GM19193 (cell line): Measurements from ENCODE around the gene GRAMD1A.

Experiments
- POLR2A ChIP-seq: IDR thresholded peaks from 4 replicates; pipeline ENCODE4 v1.6.1; 2011; ENCODE audit not compliant: insufficient read depth, insufficient read length; ENCODE audit errors: extremely low read depth

Gene GRAMD1A

DNA sequence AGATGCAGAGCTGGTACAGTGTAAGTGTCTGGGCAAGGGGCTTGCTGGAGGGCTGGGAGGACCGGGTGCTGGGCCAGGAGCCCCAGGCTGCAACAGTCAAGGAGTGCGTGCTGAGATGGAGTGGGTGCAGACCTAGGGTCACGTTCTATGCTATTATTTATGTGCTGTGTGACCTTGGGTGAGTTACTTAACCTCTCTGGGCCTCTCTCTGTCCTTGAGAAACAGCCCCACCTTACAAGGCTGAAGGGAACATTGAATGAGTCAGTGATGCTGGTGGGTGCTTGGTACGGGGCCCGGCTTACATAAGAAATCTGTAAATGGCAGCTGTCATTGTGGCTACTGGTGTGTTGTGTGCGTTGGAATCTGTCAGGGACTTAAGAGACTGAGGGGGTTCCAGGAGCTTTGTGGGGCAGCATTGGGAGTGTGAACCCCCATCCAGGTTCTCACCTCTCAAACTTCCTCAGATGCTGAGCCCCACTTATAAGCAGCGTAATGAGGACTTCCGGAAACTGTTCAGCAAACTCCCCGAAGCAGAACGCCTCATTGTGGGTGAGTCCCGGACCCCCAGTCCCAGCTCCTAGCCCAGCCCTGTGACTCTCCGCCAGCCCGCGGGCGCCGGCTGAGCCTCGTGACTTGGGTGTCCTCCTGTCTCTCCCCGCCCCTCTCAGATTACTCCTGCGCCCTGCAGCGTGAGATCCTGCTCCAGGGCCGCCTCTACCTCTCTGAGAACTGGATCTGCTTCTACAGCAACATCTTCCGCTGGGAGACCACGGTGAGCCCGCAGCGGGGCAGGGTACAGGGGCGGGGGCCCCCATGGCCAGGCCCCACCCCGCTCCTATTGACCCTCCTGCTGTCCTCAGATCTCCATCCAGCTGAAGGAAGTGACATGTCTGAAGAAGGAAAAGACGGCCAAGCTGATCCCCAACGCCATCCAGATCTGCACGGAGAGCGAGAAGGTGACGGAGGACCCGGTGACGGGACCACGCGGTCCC is 9.6 kb downstream of the GRAMD1A start:
- TF ChIP-seq POLR2A: no peak

DNA sequence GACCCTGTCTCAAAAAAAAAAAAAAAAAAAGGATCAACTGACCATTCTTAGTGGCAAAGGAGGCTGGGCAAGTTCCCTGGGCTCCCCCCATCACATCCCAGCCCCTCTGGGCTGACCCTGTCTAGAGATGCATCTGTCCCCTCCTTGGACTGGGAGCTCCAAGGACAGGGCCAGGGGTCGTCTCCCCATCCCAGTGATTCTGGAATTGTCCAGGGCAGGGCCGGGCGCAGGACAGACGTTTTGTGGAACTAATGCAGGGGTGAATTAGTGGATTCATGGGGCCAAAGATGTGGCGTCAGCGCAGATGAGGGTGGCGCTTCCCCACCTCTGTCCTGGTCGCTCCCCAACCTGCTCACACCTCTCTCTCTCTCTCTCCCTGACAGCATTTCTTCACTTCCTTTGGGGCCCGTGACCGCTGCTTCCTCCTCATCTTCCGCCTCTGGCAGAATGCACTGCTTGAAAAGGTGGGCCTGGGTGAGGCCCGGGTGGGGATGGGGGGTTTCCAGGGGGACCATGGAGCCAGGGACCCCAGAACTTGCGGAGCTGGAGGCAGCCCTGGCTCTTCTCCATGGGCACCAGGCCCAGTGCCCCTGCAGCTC is 11.1 kb downstream of the GRAMD1A start:
- TF ChIP-seq POLR2A: no peak

DNA sequence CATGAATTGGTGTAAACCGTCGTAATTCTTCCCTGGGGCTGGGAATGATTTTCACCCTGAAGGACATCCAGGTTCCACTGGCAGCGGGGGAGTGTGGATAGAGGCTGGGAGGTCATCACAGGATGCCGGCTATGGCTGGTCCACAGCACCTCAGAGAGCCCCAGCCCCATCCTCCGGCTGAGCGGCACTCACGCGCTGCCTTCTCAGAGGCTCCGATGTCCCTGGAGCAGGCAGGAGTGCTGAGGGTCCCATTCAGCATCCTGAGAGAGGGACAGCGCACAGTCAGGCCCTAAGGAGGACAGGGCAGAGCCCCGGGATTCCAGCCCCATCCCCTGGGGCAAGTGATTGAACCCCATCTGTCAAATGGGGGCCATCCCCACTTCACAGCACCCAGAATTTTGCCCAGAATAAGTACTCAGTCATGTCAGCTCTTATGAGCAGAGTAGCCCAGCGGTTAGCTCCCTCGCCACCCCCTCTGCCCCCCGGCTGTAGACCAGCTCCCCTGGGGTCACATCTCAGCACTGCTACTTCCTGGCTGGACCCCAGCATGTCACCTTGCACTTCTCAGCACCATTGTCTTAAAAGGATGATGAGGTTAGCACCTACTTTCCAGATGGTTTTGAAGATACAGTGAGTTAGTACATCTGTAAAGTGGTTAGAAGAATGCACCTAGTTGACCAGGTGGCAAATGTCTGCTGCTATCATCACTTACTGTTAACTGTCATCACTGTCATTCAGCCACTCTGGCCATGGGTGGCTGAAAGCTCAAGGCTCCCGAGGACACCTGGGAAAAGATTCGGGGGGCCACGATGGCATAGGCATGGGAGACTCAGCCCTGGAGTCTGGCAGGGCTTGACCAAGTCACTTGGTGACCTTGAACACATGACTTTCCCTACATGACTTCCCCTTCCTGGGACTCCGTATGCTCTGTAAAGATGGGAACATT is 11.9 kb downstream of the GRAMD1A start:
- TF ChIP-seq POLR2A: no peak

DNA sequence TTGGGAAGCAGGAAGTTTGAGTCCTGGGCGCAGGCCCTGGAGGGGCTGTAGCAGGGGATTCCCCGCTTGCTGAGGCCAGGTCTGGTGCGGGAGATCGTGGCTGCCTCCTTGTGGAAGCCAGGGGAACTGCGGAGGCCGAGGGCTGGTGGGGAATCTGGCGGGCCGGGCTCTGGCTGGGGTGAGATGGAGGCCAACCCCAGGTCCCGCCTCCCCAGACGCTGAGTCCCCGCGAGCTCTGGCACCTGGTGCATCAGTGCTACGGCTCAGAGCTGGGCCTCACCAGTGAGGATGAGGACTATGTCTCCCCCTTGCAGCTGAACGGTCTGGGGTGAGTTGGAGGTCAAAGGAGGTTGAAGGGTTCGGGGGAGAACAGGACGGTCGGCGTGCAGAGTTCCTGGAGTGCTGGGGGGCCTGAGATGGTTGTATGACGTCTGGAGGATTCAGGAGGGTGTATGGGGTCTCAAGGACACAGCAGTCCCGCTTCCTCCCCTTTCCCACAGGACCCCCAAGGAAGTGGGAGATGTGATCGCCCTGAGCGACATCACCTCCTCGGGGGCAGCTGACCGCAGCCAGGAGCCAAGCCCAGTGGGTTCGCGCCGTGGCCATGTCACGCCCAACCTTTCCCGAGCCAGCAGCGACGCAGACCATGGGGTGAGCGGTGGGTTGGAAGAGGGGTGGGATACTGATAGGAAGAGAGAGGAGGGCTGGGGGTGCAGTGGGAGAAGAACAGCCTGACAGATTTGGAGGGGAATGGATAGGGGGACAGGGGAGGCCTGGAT is 13.1 kb downstream of the GRAMD1A start:
- peak; percentile 17 for TF ChIP-seq POLR2A

DNA sequence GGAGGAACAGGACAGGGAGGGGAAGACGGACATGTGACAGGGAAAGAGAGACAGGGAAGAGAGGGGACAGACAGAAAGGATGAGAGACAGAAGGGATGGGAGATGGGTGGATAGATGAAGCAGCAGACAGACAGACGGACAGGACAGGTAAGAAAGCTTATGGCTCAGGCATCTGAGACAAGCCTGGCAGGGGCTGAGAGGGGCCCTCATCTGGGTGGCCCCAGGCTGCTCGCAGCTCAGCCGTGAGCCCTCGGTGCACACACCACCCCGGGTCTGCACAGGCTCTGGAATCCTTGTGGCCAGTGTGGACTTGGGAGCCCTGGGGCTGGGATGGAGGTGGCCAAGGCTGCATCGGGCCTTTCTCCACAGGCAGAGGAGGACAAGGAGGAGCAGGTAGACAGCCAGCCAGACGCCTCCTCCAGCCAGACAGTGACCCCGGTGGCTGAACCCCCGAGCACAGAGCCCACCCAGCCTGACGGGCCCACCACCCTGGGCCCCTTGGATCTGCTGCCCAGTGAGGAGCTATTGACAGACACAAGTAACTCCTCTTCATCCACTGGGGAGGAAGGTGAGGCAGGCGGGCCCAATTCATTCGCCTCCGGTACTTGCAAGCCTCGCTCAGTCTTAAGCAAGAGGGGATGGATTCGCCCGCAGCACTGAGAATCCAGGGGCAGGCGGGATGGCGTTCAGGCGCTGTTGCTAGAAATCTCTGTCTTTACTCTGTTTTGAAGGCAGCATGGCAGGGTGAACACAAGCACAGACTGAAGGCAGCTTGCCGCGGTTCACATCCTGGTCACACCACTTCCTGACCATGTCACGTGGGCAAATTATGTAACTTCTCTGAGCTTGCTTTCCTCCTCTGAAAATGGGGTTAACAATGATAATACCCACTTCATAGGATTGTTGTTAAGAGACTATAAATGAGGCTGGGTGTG is 14.0 kb downstream of the GRAMD1A start:
- TF ChIP-seq POLR2A: no peak

DNA sequence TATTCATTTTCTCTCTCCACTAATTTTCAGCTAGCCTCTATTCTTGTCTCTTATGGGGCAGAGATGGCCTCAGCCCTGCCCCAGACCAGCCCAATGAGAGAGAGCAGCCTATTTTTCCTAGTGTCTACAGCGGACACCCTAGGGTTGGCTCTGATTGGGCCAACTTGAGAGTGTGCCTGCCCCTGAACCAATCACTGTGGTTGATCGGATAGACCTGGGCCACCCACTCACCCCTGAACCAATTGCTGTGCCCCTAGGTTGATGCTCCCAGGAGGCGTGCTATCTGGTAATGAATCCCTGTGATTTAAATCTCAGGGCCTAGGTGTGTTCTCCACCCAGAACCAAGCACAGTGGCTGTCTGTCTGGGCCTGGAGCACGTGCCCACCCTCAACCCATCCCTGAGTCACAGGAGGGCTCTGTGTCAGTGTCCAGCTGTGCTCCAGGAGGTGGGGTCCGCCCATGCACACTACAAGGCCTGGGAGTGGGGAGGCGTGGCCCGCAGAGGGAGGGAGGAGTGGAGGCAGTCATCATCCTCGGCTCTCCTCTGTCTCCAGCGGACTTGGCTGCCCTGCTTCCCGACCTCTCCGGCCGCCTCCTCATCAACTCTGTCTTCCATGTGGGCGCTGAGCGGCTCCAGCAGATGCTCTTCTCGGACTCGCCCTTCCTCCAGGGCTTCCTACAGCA is 15.3 kb downstream of the GRAMD1A start:
- TF ChIP-seq POLR2A: no peak

DNA sequence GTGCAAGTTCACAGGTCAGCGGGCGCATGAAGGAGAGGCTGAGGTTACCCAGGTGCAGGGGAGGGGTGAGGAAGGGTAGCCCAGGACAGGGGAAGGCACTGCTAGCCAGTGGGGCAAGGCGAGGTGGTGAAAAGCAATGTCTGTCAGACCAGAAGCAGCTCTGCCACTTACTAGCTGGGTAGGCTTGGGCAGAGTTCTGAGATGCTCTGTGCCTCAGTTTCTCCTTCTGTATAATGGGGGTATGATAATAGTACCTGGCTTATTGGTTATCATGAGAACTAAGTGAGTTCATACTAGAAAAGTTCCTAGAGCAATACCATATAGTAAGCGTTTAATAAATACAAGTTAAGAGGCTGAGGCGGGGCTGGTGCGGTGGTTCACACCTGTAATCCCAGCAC is 15.8 kb downstream of the GRAMD1A start:
- TF ChIP-seq POLR2A: no peak

DNA sequence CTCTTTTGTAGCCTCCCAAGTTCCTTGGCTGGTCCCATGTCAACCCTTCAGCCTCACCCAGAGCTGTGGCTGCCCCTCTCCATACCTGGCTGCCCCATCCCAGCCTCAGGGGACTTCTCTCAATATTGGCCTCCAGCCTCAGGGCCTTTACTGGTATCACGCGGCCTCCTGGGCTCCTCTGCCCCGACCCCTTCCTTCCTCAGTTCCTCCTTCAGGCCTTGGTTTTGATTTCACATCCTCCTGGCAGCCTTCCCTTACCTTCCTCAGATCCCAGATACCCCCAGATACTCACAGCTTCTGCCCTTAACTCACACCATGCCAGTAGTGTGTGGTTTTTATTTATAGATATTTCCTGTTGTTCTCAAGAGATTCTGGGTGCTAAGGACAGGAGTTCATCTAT is 17.4 kb downstream of the GRAMD1A start:
- TF ChIP-seq POLR2A: no peak

DNA sequence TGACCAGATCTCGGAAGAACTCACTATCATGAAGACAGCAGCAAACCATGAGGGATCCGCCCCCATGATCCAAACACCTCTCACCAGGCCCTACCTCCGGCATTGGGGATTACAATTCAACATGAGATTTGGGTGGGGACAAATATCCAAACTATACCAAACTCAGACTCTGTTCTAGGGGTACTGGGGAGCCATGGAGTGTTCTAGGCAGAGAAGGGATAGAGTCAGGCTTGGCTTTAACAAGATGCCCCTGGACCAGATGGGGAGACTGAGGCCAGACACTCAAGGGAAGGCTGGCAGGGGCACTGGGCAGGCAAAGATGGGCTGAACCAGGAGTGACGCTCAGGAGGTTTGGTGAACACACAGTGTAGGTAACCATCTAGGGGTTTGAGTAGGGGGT is 18.3 kb downstream of the GRAMD1A start:
- TF ChIP-seq POLR2A: no peak

DNA sequence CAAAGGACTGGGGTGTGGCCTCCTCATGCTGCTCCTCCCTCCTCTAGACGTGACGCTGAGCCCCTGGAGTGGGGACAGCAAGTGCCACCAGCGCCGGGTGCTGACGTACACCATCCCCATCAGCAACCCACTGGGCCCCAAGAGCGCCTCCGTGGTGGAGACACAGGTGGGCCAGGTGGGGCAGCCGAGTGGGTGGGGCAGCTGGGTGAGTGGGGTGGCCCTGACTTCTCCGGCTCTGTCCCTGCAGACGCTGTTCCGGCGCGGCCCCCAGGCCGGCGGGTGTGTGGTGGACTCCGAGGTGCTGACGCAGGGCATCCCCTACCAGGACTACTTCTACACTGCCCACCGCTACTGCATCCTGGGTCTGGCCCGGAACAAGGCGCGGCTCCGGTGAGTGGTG is 19.0 kb downstream of the GRAMD1A start:
- TF ChIP-seq POLR2A: no peak

DNA sequence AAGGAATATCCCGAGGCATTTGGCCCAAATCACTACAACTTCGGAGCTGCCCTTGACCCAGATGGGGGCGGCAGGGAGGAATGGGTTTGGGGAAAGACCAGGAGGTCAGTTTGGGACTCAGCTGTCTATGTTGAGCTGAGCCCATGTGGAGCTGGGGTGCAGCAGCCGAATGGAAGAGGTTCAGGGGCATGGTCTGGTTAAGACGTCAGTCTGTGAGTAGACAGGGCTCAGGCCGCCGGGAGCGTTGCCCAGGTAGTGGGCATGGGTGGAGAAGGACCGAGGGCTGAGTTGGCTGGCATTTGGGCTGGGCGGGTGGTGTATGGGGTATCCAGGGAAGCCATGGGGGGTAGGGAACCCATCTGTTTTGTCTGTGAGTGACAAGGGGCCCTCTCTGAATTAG is 20.9 kb downstream of the GRAMD1A start:
- no peak for TF ChIP-seq POLR2A

DNA sequence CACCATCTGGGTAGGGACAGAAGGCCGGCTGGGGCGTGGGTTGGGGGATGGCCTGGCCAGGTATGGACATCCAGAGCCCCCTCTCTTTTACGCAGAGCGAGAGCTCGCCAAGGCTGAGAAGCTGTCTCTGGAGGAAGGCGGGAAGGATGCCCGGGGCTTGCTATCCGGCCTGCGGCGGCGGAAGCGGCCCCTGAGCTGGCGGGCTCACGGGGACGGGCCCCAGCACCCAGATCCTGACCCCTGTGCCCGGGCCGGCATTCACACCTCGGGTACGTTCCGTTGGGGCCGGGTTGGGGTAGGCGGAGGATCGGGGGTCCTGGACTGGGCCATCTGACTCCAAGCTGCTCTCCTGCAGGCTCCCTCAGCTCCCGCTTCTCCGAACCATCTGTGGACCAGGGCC is 21.5 kb downstream of the GRAMD1A start:
- TF ChIP-seq POLR2A: no peak

DNA sequence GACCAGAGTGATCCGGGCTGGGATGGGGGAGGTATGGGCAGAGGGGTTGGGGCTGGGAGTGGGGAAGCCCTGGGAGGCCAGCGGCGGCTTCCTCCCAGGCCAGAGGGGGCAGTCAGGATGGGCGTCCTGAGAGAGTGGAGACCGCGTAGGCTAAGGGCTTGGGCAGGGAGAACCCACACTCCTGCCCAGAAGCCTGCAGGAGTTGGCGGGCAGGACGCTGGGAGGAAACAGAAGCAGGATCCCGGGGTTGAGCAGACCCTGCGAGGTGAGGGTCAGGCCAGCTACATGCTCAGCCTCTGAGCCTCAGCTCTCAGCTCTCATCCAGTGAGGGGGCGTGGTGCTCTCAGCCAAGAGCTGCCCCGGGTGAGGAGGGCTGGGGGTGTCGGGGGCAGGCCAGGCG is 22.3 kb downstream of the GRAMD1A start:
- no peak for TF ChIP-seq POLR2A
